Measurements from ENCODE around the gene PTPRM. TPM values are rescaled to one million over a fixed set of nuclear protein-coding genes. Genes with fewer than 3 reads are reported as not detected.
A peak's percentile ranks its signal among the peaks of the same experiment; 100 is the strongest.

The PTPRM gene
- total RNA-seq, 1 experiment from 2014 or later: 11.1 TPM

DNA sequence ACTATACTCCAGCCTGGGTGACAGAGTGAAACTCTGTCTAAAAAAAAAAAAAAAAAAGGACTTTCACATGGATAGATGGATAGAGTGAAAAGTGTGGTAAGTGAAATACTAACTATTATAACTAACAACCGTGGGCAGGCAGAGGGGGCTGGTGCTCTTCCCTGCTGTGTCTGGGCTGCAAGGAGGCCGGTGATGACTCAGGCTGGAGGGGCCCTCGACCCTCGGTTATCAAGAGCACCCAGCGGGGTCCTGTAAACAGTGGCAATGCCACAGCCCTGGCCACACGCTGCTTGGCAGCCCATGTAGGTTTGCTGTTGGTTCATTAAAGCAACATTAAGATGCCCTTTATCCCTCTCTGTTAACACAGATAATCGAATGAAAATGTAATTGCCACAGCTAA, 857.4 kb downstream of the PTPRM start (continued):
- no peak for TF ChIP-seq KAT7 (CRISPR knock-in tag; IDR thresholded peaks at IDR 0.05; ENCODE audit: borderline replicate concordance)
- no peak for TF ChIP-seq NR1H2 (CRISPR knock-in tag; IDR thresholded peaks at IDR 0.05)
- TF ChIP-seq, protein P1, sequence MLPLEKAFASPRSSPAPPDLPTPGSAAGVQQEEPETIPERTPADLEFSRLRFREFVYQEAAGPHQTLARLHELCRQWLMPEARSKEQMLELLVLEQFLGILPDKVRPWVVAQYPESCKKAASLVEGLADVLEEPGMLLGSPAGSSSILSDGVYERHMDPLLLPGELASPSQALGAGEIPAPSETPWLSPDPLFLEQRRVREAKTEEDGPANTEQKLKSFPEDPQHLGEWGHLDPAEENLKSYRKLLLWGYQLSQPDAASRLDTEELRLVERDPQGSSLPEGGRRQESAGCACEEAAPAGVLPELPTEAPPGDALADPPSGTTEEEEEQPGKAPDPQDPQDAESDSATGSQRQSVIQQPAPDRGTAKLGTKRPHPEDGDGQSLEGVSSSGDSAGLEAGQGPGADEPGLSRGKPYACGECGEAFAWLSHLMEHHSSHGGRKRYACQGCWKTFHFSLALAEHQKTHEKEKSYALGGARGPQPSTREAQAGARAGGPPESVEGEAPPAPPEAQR (CRISPR knock-in tag; IDR thresholded peaks at IDR 0.05): no peak

DNA sequence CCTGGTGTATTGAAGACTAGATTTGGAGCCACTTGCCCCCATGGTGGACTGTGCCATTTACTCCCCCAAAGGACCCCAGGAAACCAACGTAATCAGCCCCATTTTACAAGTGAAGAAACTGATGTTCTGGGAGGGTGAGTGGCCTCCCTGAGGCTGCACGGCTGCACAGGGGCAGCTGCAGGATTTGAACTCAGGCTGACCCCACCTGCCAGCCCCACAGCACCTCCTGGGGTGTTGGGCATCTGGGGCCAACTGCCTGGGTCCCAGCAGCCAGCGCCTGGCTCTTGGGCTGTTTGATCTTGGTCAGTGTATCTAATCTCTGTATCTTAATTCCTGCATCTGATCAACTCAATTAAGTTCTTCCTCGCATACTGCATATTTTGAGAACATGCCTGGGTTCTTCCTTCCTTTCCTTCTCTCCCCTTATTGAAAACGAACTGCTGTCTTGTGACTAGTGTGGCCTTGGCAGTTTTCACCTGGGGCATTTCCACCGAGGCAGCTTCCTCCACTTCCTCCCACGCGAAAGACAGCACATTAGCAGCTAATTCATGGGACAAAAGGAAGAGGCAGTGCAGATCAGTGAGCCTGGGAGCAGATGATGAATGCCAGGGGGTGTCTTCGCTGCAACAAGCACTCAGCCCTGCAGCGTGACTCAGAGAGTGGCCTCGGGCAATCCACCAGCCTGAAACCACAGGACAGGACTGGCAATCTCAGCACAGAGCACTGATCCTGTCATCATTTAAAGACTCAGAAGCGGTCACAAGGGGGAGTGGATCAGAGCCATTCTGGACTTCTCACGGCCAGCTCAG, 858.0 kb downstream of the PTPRM start:
- no peak for TF ChIP-seq NR3C1 (CRISPR knock-in tag; conservative IDR thresholded peaks at IDR 0.05; ENCODE audit: low read depth)
- no peak for TF ChIP-seq GABPB1 (CRISPR knock-in tag; IDR thresholded peaks at IDR 0.05)
- TF ChIP-seq, protein P2, sequence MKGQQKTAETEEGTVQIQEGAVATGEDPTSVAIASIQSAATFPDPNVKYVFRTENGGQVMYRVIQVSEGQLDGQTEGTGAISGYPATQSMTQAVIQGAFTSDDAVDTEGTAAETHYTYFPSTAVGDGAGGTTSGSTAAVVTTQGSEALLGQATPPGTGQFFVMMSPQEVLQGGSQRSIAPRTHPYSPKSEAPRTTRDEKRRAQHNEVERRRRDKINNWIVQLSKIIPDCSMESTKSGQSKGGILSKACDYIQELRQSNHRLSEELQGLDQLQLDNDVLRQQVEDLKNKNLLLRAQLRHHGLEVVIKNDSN (CRISPR knock-in tag; IDR thresholded peaks at IDR 0.05): no peak
- TF ChIP-seq ZNF396 (CRISPR knock-in tag; IDR thresholded peaks at IDR 0.05; ENCODE audit: borderline replicate concordance): no peak
- no peak for TF ChIP-seq ZNF317 (CRISPR knock-in tag; IDR thresholded peaks at IDR 0.05; ENCODE audit: borderline replicate concordance, low read depth)
- ATAC-seq: no peak
- POLR2A ChIA-PET: no interaction called here
- Mint-ChIP-seq H3K9me3 (peaks cover 4% of the 10 kb centered on the region), H3K27me3 (ENCODE audit: low read depth) (no peaks in the 10 kb centered on the region), H3K4me3 (no peak overlapping the region), H3K4me1 (peaks cover 17% of the 10 kb centered on the region), H3K36me3 (no peaks in the 10 kb centered on the region), H3K27ac (no peak overlapping the region)
- no peak for DNase-seq (ENCODE audit: low spot score)
- CTCF ChIA-PET: interaction anchor here (0.6 to 2.0 kb wide), 5 partner anchors 10 to 101 kb away, joined by 3 to 6 read pairs (median 4); no protein-coding TSS in a partner anchor

DNA sequence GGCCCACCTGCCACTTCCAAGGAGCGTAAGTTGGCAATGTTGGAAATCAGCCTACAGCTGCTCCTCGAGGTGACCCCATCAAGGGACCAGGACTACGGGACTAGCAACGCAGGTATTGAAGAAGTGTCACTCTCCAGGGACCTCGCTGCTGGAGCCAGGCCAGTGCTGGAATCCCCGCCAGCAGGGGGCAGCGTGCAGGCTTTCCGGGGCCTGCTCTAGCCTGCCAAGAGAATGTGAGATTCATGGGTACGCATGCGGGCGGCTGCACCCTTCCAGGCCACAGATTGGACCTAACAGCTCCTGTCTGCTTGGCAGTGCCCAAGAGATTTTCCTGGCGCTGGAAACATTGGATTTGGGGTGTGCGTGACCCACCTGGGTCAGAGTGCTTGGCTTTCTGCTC, 859.3 kb downstream of the PTPRM start:
- ATAC-seq (peak; percentile 87), DNase-seq (ENCODE audit: low spot score) (peak; percentile 70)
- no peaks in the 10 kb centered on the region for H3K36me3 Mint-ChIP-seq
- peaks cover 17% of the 10 kb centered on the region for H3K4me1 Mint-ChIP-seq
- no peaks in the 10 kb centered on the region for H3K27me3 Mint-ChIP-seq (ENCODE audit: low read depth)
- no peak for TF ChIP-seq RORB (CRISPR knock-in tag; IDR thresholded peaks at IDR 0.05)
- peak; percentile 90 for TF ChIP-seq ZNF121 (CRISPR knock-in tag; IDR thresholded peaks at IDR 0.05)
- TF ChIP-seq, protein P3, sequence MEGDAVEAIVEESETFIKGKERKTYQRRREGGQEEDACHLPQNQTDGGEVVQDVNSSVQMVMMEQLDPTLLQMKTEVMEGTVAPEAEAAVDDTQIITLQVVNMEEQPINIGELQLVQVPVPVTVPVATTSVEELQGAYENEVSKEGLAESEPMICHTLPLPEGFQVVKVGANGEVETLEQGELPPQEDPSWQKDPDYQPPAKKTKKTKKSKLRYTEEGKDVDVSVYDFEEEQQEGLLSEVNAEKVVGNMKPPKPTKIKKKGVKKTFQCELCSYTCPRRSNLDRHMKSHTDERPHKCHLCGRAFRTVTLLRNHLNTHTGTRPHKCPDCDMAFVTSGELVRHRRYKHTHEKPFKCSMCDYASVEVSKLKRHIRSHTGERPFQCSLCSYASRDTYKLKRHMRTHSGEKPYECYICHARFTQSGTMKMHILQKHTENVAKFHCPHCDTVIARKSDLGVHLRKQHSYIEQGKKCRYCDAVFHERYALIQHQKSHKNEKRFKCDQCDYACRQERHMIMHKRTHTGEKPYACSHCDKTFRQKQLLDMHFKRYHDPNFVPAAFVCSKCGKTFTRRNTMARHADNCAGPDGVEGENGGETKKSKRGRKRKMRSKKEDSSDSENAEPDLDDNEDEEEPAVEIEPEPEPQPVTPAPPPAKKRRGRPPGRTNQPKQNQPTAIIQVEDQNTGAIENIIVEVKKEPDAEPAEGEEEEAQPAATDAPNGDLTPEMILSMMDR (IDR thresholded peaks at IDR 0.05): peak; percentile 64
- TF ChIP-seq, protein P4, sequence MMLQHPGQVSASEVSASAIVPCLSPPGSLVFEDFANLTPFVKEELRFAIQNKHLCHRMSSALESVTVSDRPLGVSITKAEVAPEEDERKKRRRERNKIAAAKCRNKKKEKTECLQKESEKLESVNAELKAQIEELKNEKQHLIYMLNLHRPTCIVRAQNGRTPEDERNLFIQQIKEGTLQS (CRISPR knock-in tag; conservative IDR thresholded peaks at IDR 0.05): no peak
- ChIA-PET POLR2A (no interaction called here), CTCF (interaction anchor here (0.9 to 2.0 kb wide), 4 partner anchors 9 to 220 kb away, joined by 3 to 6 read pairs (median 4); no protein-coding TSS in a partner anchor)
- H3K27ac Mint-ChIP-seq: no peak overlapping the region
- H3K9me3 Mint-ChIP-seq: peaks cover 4% of the 10 kb centered on the region
- no peak overlapping the region for H3K4me3 Mint-ChIP-seq

DNA sequence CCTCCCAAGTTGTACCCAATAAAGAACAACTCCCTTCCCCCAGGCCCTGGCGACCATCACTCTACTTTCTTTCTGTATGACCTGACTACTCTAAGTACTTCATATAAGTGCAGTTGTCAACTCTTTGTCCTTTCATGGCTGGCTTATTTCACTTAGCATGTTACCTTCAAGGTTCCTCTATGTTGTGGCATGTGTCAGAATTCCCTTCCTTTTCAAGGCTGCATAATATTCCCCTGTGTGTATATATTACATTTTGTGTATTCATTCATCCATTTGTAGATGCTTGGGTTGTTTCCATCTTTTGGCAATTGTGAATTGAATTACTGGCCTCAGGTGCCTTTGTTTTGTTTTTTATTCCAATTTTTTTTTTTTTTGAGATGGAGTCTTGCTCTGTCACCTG, 860.2 kb downstream of the PTPRM start:
- Mint-ChIP-seq H3K27me3 (ENCODE audit: low read depth) (no peaks in the 10 kb centered on the region), H3K4me1 (peaks cover 17% of the 10 kb centered on the region), H3K9me3 (peaks cover 4% of the 10 kb centered on the region), H3K36me3 (no peaks in the 10 kb centered on the region), H3K4me3 (no peak overlapping the region), H3K27ac (no peak overlapping the region)
- CTCF ChIA-PET: no interaction called here
- POLR2A ChIA-PET: no interaction called here
- TF ChIP-seq FOXJ3 (CRISPR knock-in tag; IDR thresholded peaks at IDR 0.05; ENCODE audit: borderline replicate concordance) (no peak), ETV6 (CRISPR knock-in tag; IDR thresholded peaks at IDR 0.05) (no peak), TCF7 (CRISPR knock-in tag; IDR thresholded peaks at IDR 0.05; ENCODE audit: low read depth) (no peak), ZNF232 (CRISPR knock-in tag; IDR thresholded peaks at IDR 0.05) (no peak), GTF2I (CRISPR knock-in tag; conservative IDR thresholded peaks at IDR 0.05) (no peak), RORB (CRISPR knock-in tag; IDR thresholded peaks at IDR 0.05) (no peak), NR3C1 (CRISPR knock-in tag; conservative IDR thresholded peaks at IDR 0.05; ENCODE audit: low read depth) (no peak)
- TF ChIP-seq, protein P5, sequence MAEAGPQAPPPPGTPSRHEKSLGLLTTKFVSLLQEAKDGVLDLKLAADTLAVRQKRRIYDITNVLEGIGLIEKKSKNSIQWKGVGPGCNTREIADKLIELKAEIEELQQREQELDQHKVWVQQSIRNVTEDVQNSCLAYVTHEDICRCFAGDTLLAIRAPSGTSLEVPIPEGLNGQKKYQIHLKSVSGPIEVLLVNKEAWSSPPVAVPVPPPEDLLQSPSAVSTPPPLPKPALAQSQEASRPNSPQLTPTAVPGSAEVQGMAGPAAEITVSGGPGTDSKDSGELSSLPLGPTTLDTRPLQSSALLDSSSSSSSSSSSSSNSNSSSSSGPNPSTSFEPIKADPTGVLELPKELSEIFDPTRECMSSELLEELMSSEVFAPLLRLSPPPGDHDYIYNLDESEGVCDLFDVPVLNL (CRISPR knock-in tag; IDR thresholded peaks at IDR 0.05; ENCODE audit: borderline replicate concordance, low read depth): no peak
- TF ChIP-seq, protein P2 (CRISPR knock-in tag; IDR thresholded peaks at IDR 0.05): no peak
- TF ChIP-seq, protein P6, sequence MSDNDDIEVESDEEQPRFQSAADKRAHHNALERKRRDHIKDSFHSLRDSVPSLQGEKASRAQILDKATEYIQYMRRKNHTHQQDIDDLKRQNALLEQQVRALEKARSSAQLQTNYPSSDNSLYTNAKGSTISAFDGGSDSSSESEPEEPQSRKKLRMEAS (CRISPR knock-in tag; IDR thresholded peaks at IDR 0.05): no peak
- TF ChIP-seq, protein P7, sequence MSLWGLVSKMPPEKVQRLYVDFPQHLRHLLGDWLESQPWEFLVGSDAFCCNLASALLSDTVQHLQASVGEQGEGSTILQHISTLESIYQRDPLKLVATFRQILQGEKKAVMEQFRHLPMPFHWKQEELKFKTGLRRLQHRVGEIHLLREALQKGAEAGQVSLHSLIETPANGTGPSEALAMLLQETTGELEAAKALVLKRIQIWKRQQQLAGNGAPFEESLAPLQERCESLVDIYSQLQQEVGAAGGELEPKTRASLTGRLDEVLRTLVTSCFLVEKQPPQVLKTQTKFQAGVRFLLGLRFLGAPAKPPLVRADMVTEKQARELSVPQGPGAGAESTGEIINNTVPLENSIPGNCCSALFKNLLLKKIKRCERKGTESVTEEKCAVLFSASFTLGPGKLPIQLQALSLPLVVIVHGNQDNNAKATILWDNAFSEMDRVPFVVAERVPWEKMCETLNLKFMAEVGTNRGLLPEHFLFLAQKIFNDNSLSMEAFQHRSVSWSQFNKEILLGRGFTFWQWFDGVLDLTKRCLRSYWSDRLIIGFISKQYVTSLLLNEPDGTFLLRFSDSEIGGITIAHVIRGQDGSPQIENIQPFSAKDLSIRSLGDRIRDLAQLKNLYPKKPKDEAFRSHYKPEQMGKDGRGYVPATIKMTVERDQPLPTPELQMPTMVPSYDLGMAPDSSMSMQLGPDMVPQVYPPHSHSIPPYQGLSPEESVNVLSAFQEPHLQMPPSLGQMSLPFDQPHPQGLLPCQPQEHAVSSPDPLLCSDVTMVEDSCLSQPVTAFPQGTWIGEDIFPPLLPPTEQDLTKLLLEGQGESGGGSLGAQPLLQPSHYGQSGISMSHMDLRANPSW (CRISPR knock-in tag; conservative IDR thresholded peaks at IDR 0.05; ENCODE audit: low read depth): no peak
- no peak for DNase-seq (ENCODE audit: low spot score)
- no peak for ATAC-seq
